GM19328 (cell line): Measurements from ENCODE around the gene PSEN1.

ENCODE experiments used
- ATAC-seq: cut with Tn5 transposase; IDR thresholded peaks from one replicate; pipeline ENCODE4 v1.9.1; 2021; ENCODE audit warnings: mild to moderate bottlenecking, moderate library complexity; ENCODE audit not compliant: unreplicated experiment

The PSEN1 gene

DNA sequence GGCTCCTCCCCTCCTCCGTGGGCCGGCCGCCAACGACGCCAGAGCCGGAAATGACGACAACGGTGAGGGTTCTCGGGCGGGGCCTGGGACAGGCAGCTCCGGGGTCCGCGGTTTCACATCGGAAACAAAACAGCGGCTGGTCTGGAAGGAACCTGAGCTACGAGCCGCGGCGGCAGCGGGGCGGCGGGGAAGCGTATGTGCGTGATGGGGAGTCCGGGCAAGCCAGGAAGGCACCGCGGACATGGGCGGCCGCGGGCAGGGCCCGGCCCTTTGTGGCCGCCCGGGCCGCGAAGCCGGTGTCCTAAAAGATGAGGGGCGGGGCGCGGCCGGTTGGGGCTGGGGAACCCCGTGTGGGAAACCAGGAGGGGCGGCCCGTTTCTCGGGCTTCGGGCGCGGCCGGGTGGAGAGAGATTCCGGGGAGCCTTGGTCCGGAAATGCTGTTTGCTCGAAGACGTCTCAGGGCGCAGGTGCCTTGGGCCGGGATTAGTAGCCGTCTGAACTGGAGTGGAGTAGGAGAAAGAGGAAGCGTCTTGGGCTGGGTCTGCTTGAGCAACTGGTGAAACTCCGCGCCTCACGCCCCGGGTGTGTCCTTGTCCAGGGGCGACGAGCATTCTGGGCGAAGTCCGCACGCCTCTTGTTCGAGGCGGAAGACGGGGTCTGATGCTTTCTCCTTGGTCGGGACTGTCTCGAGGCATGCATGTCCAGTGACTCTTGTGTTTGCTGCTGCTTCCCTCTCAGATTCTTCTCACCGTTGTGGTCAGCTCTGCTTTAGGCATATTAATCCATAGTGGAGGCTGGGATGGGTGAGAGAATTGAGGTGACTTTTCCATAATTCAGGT, at the start of gene PSEN1:
Gene PSEN1 (plus strand): TSS at position 121 of the 839 bp plus-strand sequence. CDS start 11,513 bp downstream, outside the sequence.
- peak; percentile 84 for ATAC-seq

DNA sequence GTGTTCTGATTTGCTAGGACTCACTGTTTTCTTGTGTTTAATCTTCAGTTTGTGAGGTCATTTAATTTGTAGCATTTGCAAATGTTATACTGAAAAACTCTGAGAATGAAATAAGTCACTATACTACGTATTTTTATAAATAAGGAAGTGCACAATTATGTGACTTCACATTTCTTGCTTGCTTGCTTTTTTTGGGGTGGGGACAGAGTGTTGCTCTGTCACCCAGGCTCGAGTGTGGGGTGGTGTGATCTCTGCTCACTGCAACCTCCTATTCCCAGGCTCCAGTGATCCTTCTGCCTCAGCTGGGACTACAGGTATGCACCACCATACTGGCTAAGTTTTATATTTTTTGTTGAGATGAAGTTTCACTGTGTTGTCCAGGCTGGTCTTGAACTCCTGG, 45.3 kb upstream of the PSEN1 start:
- ATAC-seq, result no peak

DNA sequence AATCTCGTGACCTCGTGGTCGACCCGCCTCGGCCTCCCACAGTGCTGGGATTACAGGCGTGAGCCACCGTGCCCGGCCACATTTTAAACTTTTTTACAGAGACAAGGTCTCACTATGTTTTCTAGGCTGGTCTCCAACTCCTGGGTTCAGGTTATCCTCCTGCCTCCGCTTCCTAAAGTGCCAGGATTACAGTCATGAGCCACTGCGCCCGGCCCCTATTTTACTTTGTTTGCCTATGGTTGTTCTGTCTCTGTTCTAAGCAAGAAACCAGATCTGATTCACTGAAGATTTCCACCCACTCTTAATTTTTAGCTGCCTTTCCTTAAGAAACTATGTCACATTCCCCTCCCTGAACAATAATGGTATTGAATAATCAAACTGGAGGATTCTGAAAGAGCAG, 38.9 kb upstream of the PSEN1 start:
- no peak for ATAC-seq

DNA sequence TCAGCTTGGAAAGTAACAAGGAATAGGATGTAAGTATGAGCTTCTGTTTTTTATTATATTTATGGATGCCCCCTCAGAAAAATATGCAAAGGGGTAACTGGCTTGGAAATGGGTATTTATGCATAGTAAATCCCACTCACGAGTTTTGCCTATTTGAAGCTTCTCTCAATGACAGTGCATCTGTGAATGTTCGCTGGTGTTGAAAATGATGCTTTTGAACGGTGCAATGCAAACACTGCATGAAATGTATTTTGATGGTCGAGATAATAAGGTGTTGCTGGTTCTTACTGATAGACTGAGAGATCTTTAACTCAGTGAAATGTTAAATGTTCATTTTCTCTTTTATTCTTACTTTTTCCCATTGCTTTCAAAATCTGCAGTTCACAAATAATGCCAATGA, 36.0 kb upstream of the PSEN1 start:
- ATAC-seq, result no peak

DNA sequence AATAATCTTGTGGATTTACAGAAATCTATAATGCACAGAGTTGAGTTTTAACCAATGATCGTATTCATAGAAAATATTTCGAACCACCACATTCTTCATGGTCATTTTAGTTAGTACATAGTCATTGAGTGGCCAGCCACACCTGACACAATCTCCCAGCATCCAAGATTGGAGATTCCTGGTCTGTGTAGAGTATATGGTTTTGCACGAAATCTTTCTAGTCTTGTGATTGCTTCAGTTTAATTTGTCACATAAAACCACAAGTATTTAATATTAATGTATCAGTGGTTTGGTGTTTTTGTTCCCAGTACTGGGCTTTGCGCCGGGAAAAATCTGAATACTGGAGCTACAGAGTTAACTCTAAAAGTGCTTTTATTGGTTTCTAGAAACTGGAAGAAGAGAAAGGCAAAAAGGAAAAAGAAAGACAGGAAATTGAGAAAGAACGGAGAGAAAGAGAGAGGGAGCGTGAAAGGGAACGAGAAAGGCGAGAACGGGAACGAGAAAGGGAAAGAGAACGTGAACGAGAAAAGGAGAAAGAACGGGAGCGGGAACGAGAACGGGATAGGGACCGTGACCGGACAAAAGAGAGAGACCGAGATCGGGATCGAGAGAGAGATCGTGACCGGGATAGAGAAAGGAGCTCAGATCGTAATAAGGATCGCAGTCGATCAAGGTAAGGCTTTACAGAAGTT, 33.4 kb upstream of the PSEN1 start:
- no peak for ATAC-seq

DNA sequence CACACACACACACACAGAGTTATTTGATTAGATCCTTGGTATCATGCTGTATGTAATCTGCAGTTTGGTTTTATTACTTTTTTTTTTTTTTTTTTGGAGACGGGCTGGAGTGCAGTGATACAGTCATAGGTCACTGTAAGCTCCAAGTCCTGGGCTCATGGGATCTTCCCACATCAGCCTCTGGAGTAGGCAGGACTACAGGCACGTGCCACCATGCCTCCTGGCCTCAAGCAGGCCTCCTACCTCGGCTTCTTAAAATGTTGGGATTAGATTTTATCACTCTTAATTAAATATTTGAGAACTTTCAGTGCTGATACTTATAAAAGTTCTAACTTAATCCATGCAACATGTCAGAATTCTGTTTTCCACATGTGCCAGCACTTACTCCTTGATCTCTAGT, 31.3 kb upstream of the PSEN1 start:
- ATAC-seq, result no peak

DNA sequence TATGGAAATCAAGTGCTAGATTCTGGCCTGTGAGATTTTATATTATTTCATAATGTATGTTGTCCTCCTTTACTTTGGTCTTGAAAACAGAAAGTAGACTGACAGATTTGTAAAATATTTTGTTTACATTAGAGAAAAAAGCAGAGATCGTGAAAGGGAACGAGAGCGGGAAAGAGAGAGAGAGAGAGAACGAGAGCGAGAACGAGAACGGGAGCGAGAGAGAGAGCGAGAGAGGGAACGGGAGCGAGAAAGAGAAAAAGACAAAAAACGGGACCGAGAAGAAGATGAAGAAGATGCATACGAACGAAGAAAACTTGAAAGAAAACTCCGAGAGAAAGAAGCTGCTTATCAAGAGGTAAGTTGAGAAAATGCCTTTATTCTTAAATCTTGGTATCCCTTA, 30.6 kb upstream of the PSEN1 start:
- no peak for ATAC-seq

DNA sequence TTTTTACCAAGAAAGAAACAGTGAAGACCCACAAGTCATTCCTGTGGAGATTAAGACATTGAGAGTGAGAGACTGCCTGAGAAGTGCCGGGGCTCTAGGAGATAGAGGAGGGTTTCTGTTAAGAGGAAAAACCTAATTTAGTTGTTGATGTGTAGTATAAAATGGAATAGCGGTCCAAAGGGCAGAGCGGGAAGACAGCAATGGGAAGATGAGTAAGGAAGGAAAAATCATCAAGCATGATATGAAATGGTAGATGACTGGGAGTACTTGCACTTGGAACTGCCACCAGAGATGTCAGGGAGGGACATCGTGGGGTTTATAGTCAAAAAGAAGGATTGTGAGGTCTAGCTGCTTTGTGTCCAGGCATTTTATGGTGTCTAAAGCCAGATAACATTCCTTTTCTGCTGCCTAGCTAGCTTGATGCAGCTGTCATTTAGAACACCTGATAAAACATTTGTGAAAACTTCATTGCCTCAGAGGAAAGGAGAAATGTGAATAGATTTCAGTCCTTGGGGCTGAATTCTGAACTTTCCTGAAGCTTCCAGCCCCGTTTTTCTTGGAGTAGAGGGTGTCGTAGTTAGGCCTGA, 20.1 kb upstream of the PSEN1 start:
- ATAC-seq, result no peak

DNA sequence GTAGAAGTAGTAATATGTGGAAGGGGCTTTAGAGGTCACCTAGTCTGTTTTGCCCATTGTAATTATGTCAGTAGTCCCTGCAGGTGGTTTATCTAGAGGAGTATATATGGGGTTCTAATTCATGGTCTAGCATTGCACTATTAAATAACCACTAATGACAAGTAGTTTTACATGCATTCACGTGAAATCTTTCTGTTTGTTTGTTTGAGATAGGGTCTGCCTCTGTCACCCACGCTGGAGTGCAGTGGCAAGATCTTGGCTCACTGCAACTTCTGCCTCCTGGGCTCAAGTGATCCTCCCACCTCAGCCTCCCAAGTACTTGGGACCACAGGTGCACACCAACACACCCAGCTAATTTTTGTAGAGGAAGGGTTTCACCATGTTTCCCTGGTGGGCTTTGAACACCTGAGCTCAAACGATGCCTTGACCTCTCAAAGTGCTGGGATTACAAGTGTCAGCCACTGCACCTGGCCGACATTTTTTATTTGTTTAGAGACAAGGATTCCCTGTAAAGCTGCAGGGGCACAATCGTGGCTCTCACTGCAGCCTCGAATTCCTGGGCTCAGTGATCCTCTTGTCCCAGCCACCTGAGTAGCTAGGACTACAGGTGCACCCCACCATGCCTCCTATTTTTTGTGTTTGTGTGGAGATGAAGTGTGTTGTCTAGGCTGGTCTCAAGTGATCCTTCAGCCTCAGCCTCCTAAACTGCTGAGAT, 12.0 kb upstream of the PSEN1 start:
- no peak for ATAC-seq

DNA sequence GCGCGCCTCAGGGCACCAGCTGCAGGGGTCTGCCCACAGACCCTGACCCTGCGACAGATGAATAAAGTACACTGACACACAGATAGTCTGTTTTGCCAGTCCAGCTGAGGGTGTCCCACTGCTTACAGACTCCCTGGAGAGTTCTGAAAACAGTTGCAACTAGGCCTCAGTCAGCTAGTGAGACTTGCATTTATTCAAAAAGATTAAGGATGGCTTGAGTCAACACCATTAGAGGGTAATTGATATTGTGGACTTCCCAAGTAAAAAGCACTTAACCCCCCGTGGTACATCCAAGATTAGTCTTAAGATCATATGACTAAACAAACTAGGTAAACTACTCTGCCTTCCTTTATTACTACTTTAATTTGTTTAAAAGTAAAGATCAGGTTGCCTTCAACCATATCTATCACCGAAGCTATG, 11.1 kb upstream of the PSEN1 start:
- no peak for ATAC-seq

DNA sequence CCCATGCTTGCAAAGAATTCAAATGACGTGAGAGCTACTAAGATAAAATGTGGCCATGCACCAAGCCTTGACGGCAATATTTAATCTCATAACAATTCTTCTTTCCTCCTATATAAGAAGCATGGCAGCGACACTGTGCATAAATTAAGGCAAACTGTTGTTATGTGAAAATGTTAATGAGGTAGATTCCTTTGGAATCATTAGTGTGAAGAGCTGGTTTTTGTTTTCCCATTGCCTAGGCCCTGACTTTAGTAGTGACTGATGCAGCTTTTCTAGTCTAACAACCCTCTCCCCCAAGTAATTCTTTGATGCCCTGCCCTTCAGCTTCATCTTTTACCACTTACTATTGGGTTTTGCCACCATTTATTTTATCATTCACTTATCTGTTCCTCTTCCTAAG, 10.6 kb upstream of the PSEN1 start:
- no peak for ATAC-seq

DNA sequence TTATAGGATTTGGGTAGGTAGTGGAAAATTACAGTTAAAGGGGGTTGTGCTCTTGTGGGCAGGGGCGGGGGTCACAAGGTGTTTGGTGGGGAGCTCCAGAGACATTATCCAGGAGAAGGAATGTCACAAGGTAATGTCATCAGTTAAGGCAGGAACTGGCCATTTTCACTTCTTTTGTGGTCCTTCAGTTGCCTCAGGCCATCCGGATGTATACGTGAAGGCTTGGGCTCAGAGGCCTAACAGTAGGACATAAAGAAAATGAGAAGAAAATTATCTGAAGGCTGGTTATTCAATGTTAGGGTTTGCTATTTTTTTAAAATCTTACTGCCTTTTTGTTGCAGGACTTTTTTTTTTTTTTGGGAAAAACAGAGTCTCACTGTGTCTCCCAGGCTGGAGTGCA, 2.5 kb upstream of the PSEN1 start:
- no peak for ATAC-seq

DNA sequence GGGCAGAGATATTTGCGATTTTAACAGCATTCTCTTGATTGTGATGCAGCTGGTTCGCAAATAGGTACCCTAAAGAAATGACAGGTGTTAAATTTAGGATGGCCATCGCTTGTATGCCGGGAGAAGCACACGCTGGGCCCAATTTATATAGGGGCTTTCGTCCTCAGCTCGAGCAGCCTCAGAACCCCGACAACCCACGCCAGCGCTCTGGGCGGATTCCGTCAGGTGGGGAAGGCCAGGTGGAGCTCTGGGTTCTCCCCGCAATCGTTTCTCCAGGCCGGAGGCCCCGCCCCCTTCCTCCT, 271 bp upstream of the PSEN1 start:
- no peak for ATAC-seq

DNA sequence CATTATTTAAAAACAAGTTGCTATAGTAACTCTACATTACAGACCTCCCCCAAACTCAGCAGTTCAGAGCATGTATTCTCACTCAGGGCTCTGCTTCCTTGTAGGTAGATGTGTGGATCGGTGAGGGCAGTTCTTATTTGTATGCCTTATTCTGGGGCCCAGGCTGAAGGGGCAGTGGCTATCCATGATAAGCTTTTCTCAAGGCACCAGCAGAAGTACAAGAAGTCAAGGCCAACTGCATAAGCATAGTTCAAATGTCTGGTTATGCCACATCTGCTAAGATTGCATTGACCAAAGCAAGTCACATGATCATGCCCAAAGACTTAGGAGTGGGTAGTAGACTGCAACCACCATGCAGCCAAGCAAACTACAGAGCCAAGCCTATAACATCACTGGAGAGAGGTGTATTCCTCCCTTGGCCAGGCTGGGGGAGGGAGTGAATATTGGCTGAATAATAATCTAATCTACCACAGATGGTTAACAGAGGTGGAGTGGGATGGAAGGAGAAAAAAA, 4.6 kb downstream of the PSEN1 start:
- no peak for ATAC-seq

DNA sequence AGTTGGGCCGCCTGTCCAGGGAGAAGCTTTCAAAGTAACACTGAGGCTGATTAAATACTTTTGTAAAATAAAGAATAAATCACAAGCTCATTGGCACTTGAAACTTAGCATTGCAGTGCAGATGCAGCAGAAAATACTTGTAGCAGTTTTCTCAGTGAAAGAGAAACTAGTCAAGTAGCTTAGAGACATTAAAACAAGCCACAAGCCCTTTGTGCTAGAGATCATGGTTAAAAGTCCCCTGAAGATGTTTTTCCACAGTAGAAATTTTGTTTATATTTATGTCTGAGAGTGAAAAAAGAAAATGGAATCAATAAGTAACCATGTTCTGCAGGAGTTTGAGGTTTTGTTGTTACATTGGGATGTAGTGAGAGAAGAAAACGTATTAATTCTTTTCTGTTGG, 5.9 kb downstream of the PSEN1 start:
- no peak for ATAC-seq

DNA sequence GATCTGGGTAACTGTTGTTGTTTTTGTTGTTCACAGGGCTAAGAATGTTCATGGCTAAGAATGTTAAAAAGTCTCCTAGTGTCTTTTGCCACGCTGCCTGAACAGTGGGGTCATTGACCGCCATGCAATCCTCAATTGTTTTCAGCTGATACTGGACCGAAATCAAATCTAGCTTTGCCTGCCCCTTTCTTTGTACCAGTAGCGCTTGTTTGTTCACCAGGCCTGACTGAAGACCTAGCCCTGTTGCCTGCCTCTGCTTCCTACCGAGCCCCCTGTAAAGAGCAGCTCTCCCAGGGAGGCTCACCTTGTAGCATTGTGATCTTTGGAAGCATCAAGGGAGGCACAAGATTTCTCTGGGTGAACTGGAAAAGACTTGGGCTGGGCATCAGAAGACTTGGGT, 6.7 kb downstream of the PSEN1 start:
- no peak for ATAC-seq

DNA sequence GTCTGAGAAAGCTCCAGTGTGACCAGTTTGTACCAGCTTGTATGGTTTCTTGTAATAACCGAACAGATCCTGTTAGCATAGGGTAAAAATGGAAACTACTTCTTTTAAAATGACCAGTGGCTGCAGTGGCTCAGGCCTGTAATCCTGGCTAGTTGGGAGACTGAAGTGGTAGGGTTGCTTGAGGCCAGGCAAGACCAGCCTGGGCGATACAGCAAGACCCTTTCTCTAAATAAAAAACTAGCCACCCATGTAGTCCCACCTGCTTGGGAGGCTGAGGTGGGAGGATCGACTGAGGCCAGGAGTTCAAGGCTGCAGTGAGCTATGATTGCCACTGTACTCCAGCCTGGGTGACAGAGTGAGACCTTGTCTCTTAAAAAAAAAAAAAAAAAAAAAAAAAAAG, 7.3 kb downstream of the PSEN1 start:
- ATAC-seq, result no peak

DNA sequence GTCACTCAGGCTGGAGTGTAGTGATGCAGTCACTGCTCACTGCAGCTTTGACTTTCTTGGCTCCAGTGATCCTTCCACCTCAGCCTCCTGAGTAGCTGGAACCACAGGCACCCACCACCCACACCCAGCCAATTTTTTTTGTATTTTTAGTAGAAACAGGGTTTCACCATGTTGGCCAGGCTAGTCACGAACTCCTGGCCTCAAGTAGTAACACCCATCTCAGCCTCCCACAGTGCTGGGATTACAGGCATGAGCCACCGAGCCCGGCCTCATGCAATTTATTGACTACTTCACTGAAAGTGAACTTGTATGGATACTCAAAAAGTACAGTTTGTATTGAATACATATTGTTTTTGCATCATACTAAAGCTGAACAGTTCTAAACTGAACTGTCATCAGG, 9.1 kb downstream of the PSEN1 start:
- no peak for ATAC-seq

DNA sequence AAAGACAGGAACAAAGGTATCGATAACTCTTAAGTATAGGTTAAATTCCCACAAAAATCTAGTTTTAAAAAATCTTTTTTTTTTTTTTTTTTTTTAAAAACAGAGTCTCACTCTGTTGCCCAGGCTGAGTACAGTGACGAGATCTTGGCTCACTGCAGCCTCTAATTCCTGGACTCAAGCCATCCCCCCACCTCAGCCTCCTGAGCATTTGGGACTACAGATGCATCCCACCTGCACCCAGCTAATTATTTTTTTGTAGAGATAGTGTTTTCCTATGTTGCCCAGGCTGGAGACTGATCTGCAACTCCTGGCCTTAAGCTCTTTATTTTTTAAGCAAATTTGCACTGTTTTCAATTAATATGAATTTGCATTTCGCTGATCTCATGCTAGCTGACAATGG, 9.8 kb downstream of the PSEN1 start:
- no peak for ATAC-seq

DNA sequence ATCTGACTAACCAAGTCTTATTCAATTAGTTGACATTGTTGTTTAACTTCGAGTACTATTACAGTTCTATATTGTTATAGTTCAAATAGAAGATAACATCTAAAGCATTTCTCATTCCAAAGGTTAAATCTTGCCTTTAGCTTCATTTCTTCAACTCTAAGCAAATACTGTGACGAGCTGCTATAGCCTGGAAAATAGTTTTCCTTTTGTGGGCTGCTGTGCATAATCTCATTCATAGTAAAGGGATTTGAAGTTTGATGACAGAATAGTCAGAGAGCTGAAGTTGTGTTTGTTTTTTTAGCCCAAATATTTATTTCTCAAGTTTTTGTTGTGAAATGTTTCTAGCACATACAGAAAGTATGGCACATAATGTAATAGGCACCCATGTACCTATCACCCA, 13.4 kb downstream of the PSEN1 start:
- no peak for ATAC-seq

DNA sequence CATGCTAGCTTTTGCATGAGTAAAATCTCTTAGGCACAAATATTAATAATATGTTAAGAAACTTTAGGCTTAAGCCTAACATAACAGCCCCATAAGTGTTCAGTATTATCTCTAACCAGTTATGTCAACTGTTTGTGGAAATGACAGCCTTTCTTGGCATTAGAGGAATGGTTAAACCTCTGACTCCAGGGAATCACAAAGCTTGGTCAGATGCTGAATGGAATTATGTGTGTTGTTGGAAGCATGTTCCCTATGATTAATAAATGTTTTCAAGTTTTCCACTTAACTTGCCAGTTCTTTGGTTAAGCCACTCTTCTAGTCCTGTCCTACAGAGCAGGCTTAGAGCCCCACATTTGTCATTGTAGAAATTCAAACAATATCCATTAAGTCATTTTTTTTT, 17.0 kb downstream of the PSEN1 start:
- ATAC-seq, result no peak
